B cell (primary cell): ENCODE results near the gene ATP2A1. TPM values are rescaled to one million over a fixed set of nuclear protein-coding genes. Genes with fewer than 3 reads are reported as not detected.

Experiments
- ATAC-seq: fragments of 200-7000 bp; cut with Tn5 transposase; one replicate; pipeline ENCODE4 v1.10.0; 2021; ENCODE audit warnings: low read depth, mild to moderate bottlenecking, moderate number of reproducible peaks, moderate library complexity
- CTCF ChIA-PET: fragments of 350-600 bp; sonication (Branson Sonifier 250); formaldehyde crosslinking; loops from one replicate; lab custom pipeline; 2021; ENCODE audit warnings: antibody characterized with exemption, inconsistent platforms; lab: Charles Lee
- POLR2A ChIA-PET: fragments of 350-600 bp; sonication (Branson Sonifier 250); formaldehyde crosslinking; loops from one replicate; lab custom pipeline; 2021; ENCODE audit warnings: antibody characterized with exemption; lab: Charles Lee
- DNase-seq: peaks from one replicate; pipeline ENCODE4 v3.0.0; 2013
- H2AFZ ChIP-seq: 2 replicates; pipeline ENCODE4 v1.6.1; 2012; ENCODE audit warnings: mild to moderate bottlenecking, low read depth, low read length; ENCODE audit not compliant: insufficient read depth, poor library complexity, severe bottlenecking
- H3K27ac ChIP-seq, 2 donors: 1 replicate in 1 of 2; 2 replicates in 1 of 2; pipeline ENCODE4 v1.5.1; 2012 to 2013; ENCODE audit warnings: low read length in 2 of 2, mild to moderate bottlenecking in 2 of 2, moderate library complexity in 1 of 2
- H3K27me3 ChIP-seq, 4 experiments: fragments of 200-600 bp in 1 of 4; sonication (generic) in 1 of 4; replicated peaks in 1 of 4; 1 replicate in 2 of 4; 2 replicates in 2 of 4; pipeline versions ENCODE4 v1.6.1 to v1.7.0; 2013 to 2016; ENCODE audit warnings: low read length in 3 of 4, mild to moderate bottlenecking in 2 of 4, mixed read lengths in 1 of 4, moderate library complexity in 1 of 4; ENCODE audit not compliant: insufficient read depth in 4 of 4, control insufficient read depth in 3 of 4; ENCODE audit errors: control extremely low read depth in 1 of 4
- H3K36me3 ChIP-seq, 2 experiments: replicated peaks in 1 of 2; 1 replicate in 1 of 2; 2 replicates in 1 of 2; pipeline versions ENCODE4 v1.6.1 to v1.7.1; 2013; ENCODE audit warnings: low read length in 1 of 2; ENCODE audit not compliant: insufficient read depth in 2 of 2, control insufficient read depth in 1 of 2; ENCODE audit errors: control extremely low read depth in 1 of 2, extremely low read depth in 1 of 2
- H3K4me1 ChIP-seq, 2 donors: fragments of 200-600 bp in 1 of 2; sonication (generic) in 1 of 2; 1 replicate in 1 of 2; 2 replicates in 1 of 2; pipeline versions ENCODE4 v1.5.1 to v1.6.1; 2013 to 2017; ENCODE audit warnings: low read length in 2 of 2; ENCODE audit not compliant: control insufficient read depth in 2 of 2, insufficient read depth in 2 of 2
- H3K4me2 ChIP-seq: replicated peaks from 2 replicates; pipeline ENCODE3; 2012; ENCODE audit warnings: mild to moderate bottlenecking, low read depth, low read length; ENCODE audit not compliant: poor library complexity, severe bottlenecking
- H3K4me3 ChIP-seq, 5 experiments: fragments of 200-600 bp in 1 of 5; sonication (generic) in 1 of 5; 1 replicate in 3 of 5; 2 replicates in 2 of 5; pipeline versions ENCODE4 v1.5.1 to v1.7.0; 2011 to 2016; ENCODE audit warnings: low read length in 4 of 5, mild to moderate bottlenecking in 4 of 5, low read depth in 2 of 5, control low read depth in 1 of 5, moderate library complexity in 1 of 5; ENCODE audit not compliant: insufficient read depth in 1 of 5; ENCODE audit errors: control extremely low read depth in 1 of 5, extremely low read depth in 1 of 5
- H3K79me2 ChIP-seq: fragments of 200-600 bp; sonication (generic); one replicate; pipeline ENCODE4 v1.6.0; 2016; ENCODE audit warnings: low read length; ENCODE audit not compliant: control insufficient read depth, insufficient read depth
- H3K9ac ChIP-seq: fragments of 200-600 bp; sonication (generic); 2 replicates; pipeline ENCODE4 v1.6.1; 2017; ENCODE audit warnings: mild to moderate bottlenecking, low read length, moderate library complexity
- H3K9me3 ChIP-seq, 3 donors: one replicate each; pipeline versions ENCODE4 v1.6.1 to v1.7.1; 2013; ENCODE audit warnings: low read length in 2 of 3; ENCODE audit not compliant: control insufficient read depth in 2 of 3, insufficient read depth in 1 of 3; ENCODE audit errors: control extremely low read depth in 1 of 3
- H4K20me1 ChIP-seq: 2 replicates; pipeline ENCODE4 v1.6.0; 2012; ENCODE audit warnings: mild to moderate bottlenecking, low read length; ENCODE audit not compliant: insufficient read depth, control insufficient read depth, poor library complexity, severe bottlenecking
- H3K27ac Mint-ChIP-seq: one replicate; pipeline ENCODE4 v1.8.0; 2021; ENCODE audit warnings: mixed read lengths
- H3K27me3 Mint-ChIP-seq: one replicate; pipeline ENCODE4 v1.8.0; 2021; ENCODE audit warnings: mixed read lengths
- H3K4me1 Mint-ChIP-seq: one replicate; pipeline ENCODE4 v1.8.0; 2021; ENCODE audit warnings: mixed read lengths
- H3K4me3 Mint-ChIP-seq: one replicate; pipeline ENCODE4 v1.8.0; 2021; ENCODE audit warnings: mixed read lengths
- H3K9me3 Mint-ChIP-seq: one replicate; pipeline ENCODE4 v1.8.0; 2022; ENCODE audit warnings: mixed read lengths; ENCODE audit not compliant: insufficient read depth
- CTCF ChIP-seq: fragments of 200-600 bp; IDR thresholded peaks from one replicate; pipeline ENCODE4 v1.8.0; 2022; ENCODE audit warnings: antibody characterized with exemption, mild to moderate bottlenecking
- EZH2 ChIP-seq: IDR thresholded peaks from 2 replicates; pipeline ENCODE4 v1.6.1; 2012; ENCODE audit warnings: borderline replicate concordance, low read depth, mild to moderate bottlenecking, moderate library complexity, low read length; ENCODE audit not compliant: insufficient read depth, poor library complexity, severe bottlenecking
- WGBS: methylation state at CpG from one replicate; pipeline ENCODE4 v1.1.5; 2013; ENCODE audit warnings: missing lambda C conversion rate; ENCODE audit not compliant: insufficient coverage; 5-methylcytosine and 5-hydroxymethylcytosine counted together
- intact Hi-C: fragments of 100-400 bp; cut with micrococcal nuclease; formaldehyde crosslinking; loops from one replicate; pipeline ENCODE4 v1.10.0; 2022
- polyA plus RNA-seq: library from polyadenylated mRNA; depleted of rRNA; stranded (reverse); fragments of >200 nt; gene quantifications from 2 replicates; pipeline ENCODE4 v1.2.3, GENCODE V29; 2012
- total RNA-seq, 2 donors: library from RNA; stranded (reverse); fragments of 120-200 nt in 1 of 2; gene quantifications; 1 replicate in 1 of 2; 2 replicates in 1 of 2; pipeline versions ENCODE4 v1.2.3 to v1.2.4, GENCODE V29; 2013 to 2022

Gene ATP2A1
- total and polyA plus RNA-seq, 2 donors (not counting 1 experiment from before 2014, with no cell fraction given), result 0.31 to 0.84 TPM

- 83% methylated on average over 1 of the region's 1 CpG for WGBS
- H3K27me3 ChIP-seq, result no peaks in the 10 kb centered on the region
- H4K20me1 ChIP-seq, result no peaks in the 10 kb centered on the region
- ATAC-seq (no peak), DNase-seq (no peak)
- peaks cover 39 to 69% of the 10 kb centered on the region in 2 donors for H3K4me1 ChIP-seq
- H2AFZ ChIP-seq, result no peak overlapping the region
- no peak overlapping the region for H3K27ac ChIP-seq
- H3K27ac Mint-ChIP-seq, result peak overlapping the region; percentile 81
- ChIA-PET POLR2A (interaction anchor here (0.6 to 5.1 kb wide), 6 partner anchors 9 to 1121 kb away, joined by 3 to 26 read pairs (median 3); partner anchors contain the start of gene TUFM), CTCF (interaction anchor here (7.7 kb wide), 1 partner anchor 15 kb away, joined by 114 read pairs; no protein-coding TSS in a partner anchor)
- no peak overlapping the region for H3K4me2 ChIP-seq
- H3K9ac ChIP-seq, result no peak overlapping the region
- intact Hi-C loops, result loop anchor here (10.0 kb wide), 1 partner anchor 1447 kb away; the partner anchor contains the start of genes MYL11 and TBC1D10B
- no peaks in the 10 kb centered on the region for H3K9me3 ChIP-seq
- no peaks in the 10 kb centered on the region for H3K27me3 Mint-ChIP-seq
- peaks cover 17% of the 10 kb centered on the region for H3K79me2 ChIP-seq
- peaks cover 66% of the 10 kb centered on the region for H3K4me1 Mint-ChIP-seq
- H3K36me3 ChIP-seq, result peaks cover 0 to 3% of the 10 kb centered on the region in 2 experiments
- TF ChIP-seq EZH2 (no peak), CTCF (no peak)
- no peak overlapping the region for H3K4me3 Mint-ChIP-seq
- H3K9me3 Mint-ChIP-seq, result no peaks in the 10 kb centered on the region
- no peak overlapping the region for H3K4me3 ChIP-seq
Measured at GRCh38 chr16:28927815-28928214, 49.5 kb downstream of the ATP2A1 start.

- intact Hi-C loops, result no loop called here
Measured at GRCh38 chr16:28930203-28930602, 51.9 kb downstream of the ATP2A1 start.

More at GRCh38 chr16:28930203-28930602, 51.9 kb downstream of the ATP2A1 start:
- peak overlapping the region; percentile 96 for H3K27ac Mint-ChIP-seq
- Histone ChIP-seq H2AFZ (no peak overlapping the region), H3K9ac (peak overlapping the region; percentile 95), H4K20me1 (peaks cover 5% of the 10 kb centered on the region), H3K36me3 (peaks cover 0 to 18% of the 10 kb centered on the region in 2 experiments), H3K79me2 (peaks cover 37% of the 10 kb centered on the region), H3K4me3 (peak overlapping the region in 1 of 5 experiments; percentile 83), H3K4me2 (peak overlapping the region; percentile 98), H3K9me3 (no peaks in the 10 kb centered on the region), H3K27ac (peak overlapping the region; percentile 86 to 95), H3K27me3 (no peaks in the 10 kb centered on the region), H3K4me1 (peaks cover 41 to 70% of the 10 kb centered on the region in 2 donors)
- no peaks in the 10 kb centered on the region for H3K9me3 Mint-ChIP-seq
- DNase-seq, result no peak
- H3K4me1 Mint-ChIP-seq, result peaks cover 65% of the 10 kb centered on the region
- WGBS, result 85% methylated on average over 3 of the region's 3 CpGs
- H3K4me3 Mint-ChIP-seq, result peak overlapping the region; percentile 96
- TF ChIP-seq EZH2 (no peak), CTCF (no peak)
- no peak for ATAC-seq
- H3K27me3 Mint-ChIP-seq, result no peaks in the 10 kb centered on the region
- CTCF ChIA-PET, result interaction anchor here (1.4 to 8.4 kb wide), 2 partner anchors 7 to 14 kb away, joined by 3 to 83 read pairs; no protein-coding TSS in a partner anchor
- POLR2A ChIA-PET, result interaction anchor here (1.4 kb wide), 1 partner anchor 20 kb away, joined by 3 read pairs; the partner anchor contains the start of gene NFATC2IP
